Gastroesophageal sphincter (tissue), 4 donors: ENCODE data around the gene LSM7. TPM values are rescaled to one million over a fixed set of nuclear protein-coding genes. Genes with fewer than 3 reads are reported as not detected.

Source experiments
- ATAC-seq: fragments of 150-250 bp; one replicate; pipeline ENCODE4 v1.9.1; 2016; ENCODE audit warnings: mild to moderate bottlenecking, moderate library complexity
- H3K27ac ChIP-seq, 4 donors: fragments of 200-600 bp; sonication (generic) in 3 of 4; 1 replicate in 3 of 4; 2 replicates in 1 of 4; pipeline ENCODE4 v1.5.1; 2016 to 2019
- H3K27me3 ChIP-seq: fragments of 200-600 bp; sonication (generic); one replicate; pipeline ENCODE4 v1.5.1; 2019
- H3K36me3 ChIP-seq, 2 donors: fragments of 200-600 bp; sonication (generic); one replicate each; pipeline ENCODE4 v1.5.1; 2019; ENCODE audit warnings: control low read depth in 1 of 2
- H3K4me1 ChIP-seq, 3 donors: fragments of 200-600 bp; sonication (generic); 1 replicate in 2 of 3; 2 replicates in 1 of 3; pipeline ENCODE4 v1.5.1; 2016 to 2019; ENCODE audit warnings: control low read depth in 2 of 3
- H3K4me3 ChIP-seq, 2 donors: fragments of 200-600 bp; sonication (generic); one replicate each; pipeline ENCODE4 v1.5.1; 2019; ENCODE audit warnings: mild to moderate bottlenecking in 1 of 2, moderate library complexity in 1 of 2
- H3K9me3 ChIP-seq, 3 donors: fragments of 200-600 bp; sonication (generic); one replicate each; pipeline ENCODE4 v1.5.1; 2017 to 2019; ENCODE audit warnings: control low read depth in 2 of 3
- CTCF ChIP-seq, 4 experiments: fragments of 200-600 bp in 2 of 4; fragments of 450-650 bp in 2 of 4; sonication (generic) in 1 of 4; IDR thresholded peaks; one replicate each; pipeline ENCODE4 v1.5.1; 2017 to 2019; ENCODE audit warnings: antibody characterized with exemption in 4 of 4, mild to moderate bottlenecking in 2 of 4, moderate library complexity in 2 of 4
- EP300 ChIP-seq: sonication (generic); formaldehyde crosslinking; IDR thresholded peaks from one replicate; pipeline ENCODE4 v1.6.1; 2017; ENCODE audit warnings: antibody characterized with exemption, mild to moderate bottlenecking
- POLR2A ChIP-seq, 2 donors: fragments of 450-650 bp; IDR thresholded peaks; one replicate each; pipeline ENCODE4 v1.6.1; 2017; ENCODE audit warnings: antibody characterized with exemption in 2 of 2, mild to moderate bottlenecking in 2 of 2, moderate library complexity in 1 of 2
- POLR2AphosphoS5 ChIP-seq: sonication (generic); formaldehyde crosslinking; IDR thresholded peaks from one replicate; pipeline ENCODE4 v1.6.1; 2017; ENCODE audit warnings: antibody characterized with exemption
- WGBS, 2 donors: methylation state at CpG; one replicate each; pipeline ENCODE4 v1.1.5; 2018; ENCODE audit warnings: low coverage in 1 of 2; 5-methylcytosine and 5-hydroxymethylcytosine counted together
- total RNA-seq, 4 donors: library from RNA; depleted of rRNA; stranded (reverse); fragments of >200 nt; gene quantifications; one replicate each; pipeline ENCODE4 v1.1.0, GENCODE V29; 2016

LSM7 gene
- total RNA-seq, 4 donors from 2014 or later = 52.3 to 86.1 (median 77.7) TPM

GRCh38 chr19:2358548-2359173 is 30.3 kb upstream of the LSM7 start:
- peaks cover 42% of the 10 kb centered on the region for H3K27me3 ChIP-seq
- no peak overlapping the region for H3K27ac ChIP-seq
- TF ChIP-seq POLR2AphosphoS5 (no peak), CTCF (IDR thresholded peaks at IDR 0.05) (no peak), POLR2A (IDR thresholded peaks at IDR 0.05) (no peak), EP300 (no peak)
- peaks cover 0 to 11% (median 0%) of the 10 kb centered on the region in 3 donors for H3K4me1 ChIP-seq
- H3K9me3 ChIP-seq = no peaks in the 10 kb centered on the region
- H3K36me3 ChIP-seq = peaks cover 0 to 14% of the 10 kb centered on the region in 2 donors
- no peak for ATAC-seq
- 74 to 100% methylated on average over 1 to 12 of the region's 28 CpGs for WGBS, 2 donors
- no peak overlapping the region for H3K4me3 ChIP-seq

DNA sequence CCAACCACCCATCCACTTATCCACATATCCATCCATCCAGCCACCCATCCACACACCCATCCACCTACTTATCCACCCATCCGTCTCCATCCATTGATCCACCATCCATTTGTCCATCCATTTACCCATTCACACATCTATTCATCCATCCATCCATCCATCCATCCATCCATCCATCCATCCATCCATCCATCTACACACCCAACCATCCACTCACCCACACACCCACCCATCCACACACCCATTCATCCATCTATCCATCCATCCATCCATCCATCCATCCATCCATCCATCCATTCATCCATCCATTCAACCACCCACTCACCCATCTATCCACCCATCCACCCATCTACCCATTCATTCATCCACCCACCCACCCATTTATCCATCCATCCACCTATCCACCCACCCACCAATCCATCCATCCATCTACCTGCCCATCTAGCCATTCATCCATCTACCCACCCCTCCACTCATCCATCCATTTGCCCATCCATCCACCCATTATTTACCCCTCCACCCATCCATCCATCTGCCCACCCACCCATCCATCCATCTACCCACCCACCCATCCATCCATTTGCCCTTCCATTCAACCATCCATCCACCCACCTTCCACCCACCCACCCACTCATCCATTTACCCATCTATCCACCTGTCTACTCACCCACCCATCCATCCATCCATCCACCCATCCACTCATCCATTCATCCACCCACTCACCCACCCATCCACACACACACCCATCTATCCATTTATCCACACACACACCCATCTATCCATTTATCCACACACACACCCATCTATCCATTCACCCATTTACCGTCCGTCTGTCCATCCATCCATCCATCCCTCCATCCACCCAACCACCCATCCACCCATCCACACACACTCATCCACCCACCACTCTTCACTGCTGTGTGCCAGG is 29.2 kb upstream of the LSM7 start:
- peaks cover 0 to 26% of the 10 kb centered on the region in 2 donors for H3K36me3 ChIP-seq
- H3K27ac ChIP-seq = no peak overlapping the region
- H3K27me3 ChIP-seq = peaks cover 31% of the 10 kb centered on the region
- H3K4me3 ChIP-seq = no peak overlapping the region
- WGBS, 2 donors = 89 to 98% methylated on average over 2 to 3 of the region's 3 CpGs
- H3K9me3 ChIP-seq = no peaks in the 10 kb centered on the region
- TF ChIP-seq CTCF (IDR thresholded peaks at IDR 0.05) (no peak), EP300 (no peak), POLR2AphosphoS5 (no peak), POLR2A (IDR thresholded peaks at IDR 0.05) (no peak)
- no peak for ATAC-seq
- H3K4me1 ChIP-seq = peaks cover 0 to 11% (median 0%) of the 10 kb centered on the region in 3 donors

GRCh38 chr19:2356036-2356646 is 27.8 kb upstream of the LSM7 start:
- peaks cover 0 to 40% of the 10 kb centered on the region in 2 donors for H3K36me3 ChIP-seq
- H3K4me3 ChIP-seq = no peak overlapping the region
- no peak overlapping the region for H3K27ac ChIP-seq
- WGBS, 2 donors = 68% methylated on average over 5 of the region's 21 CpGs; no CpG with 5 or more reads in 1 of the 2 donors
- peaks cover 17% of the 10 kb centered on the region for H3K27me3 ChIP-seq
- TF ChIP-seq EP300 (no peak), POLR2AphosphoS5 (no peak), POLR2A (IDR thresholded peaks at IDR 0.05) (no peak), CTCF (IDR thresholded peaks at IDR 0.05) (no peak)
- H3K4me1 ChIP-seq = peaks cover 0 to 4% (median 0%) of the 10 kb centered on the region in 3 donors
- no peaks in the 10 kb centered on the region for H3K9me3 ChIP-seq
- no peak for ATAC-seq

- no peak for ATAC-seq
- no peak for TF ChIP-seq CTCF (IDR thresholded peaks at IDR 0.05)
- no peak for TF ChIP-seq EP300
- TF ChIP-seq POLR2AphosphoS5 = no peak
- TF ChIP-seq POLR2A (IDR thresholded peaks at IDR 0.05) = no peak
- H3K4me3 ChIP-seq = no peak overlapping the region
- H3K27ac ChIP-seq = no peak overlapping the region
- H3K27me3 ChIP-seq = peaks cover 9% of the 10 kb centered on the region
- peaks cover 0 to 4% (median 0%) of the 10 kb centered on the region in 3 donors for H3K4me1 ChIP-seq
- peaks cover 0 to 47% of the 10 kb centered on the region in 2 donors for H3K36me3 ChIP-seq
- 65 to 88% methylated on average over 5 to 14 of the region's 24 CpGs for WGBS, 2 donors
- no peaks in the 10 kb centered on the region for H3K9me3 ChIP-seq
These were observed 27.0 kb upstream of the LSM7 start for GRCh38 chr19:2355168-2356035.
